A673 (cell line): ENCODE data around the gene IL36G.

Experiments
- CTCF ChIP-seq: fragments of 300-800, 200-600 bp; sonication (generic); conservative IDR thresholded peaks from 2 replicates; pipeline ENCODE4 v1.5.1; 2017; ENCODE audit warnings: low read depth, mild to moderate bottlenecking, antibody characterized with exemption, low read length, moderate library complexity, mixed read lengths
- EZH2 ChIP-seq: fragments of 200-600 bp; sonication (generic); IDR thresholded peaks from 2 replicates; pipeline ENCODE4 v1.6.1; 2017; ENCODE audit warnings: borderline replicate concordance, low read depth, mild to moderate bottlenecking, mixed read lengths, antibody characterized with exemption, low read length; ENCODE audit not compliant: poor library complexity, severe bottlenecking

GRCh38 chr2:112939425-112939824 lies 38.4 kb upstream of the IL36G start:
- TF ChIP-seq CTCF (no peak), EZH2 (no peak)
